HL-60/S4 treated with phorbol 12-myristate 13-acetate at 8.2 ng/mL for 4 days and 3 days (cell line): Measurements from ENCODE around the gene BSX.

Source experiments
- in situ Hi-C: fragments of 300-500 bp; cut with MboI; formaldehyde crosslinking; loops from 2 replicates; pipeline ENCODE4 v1.15.0; 2022; ENCODE audit warnings: low sequenced_read_pairs

BSX gene

DNA sequence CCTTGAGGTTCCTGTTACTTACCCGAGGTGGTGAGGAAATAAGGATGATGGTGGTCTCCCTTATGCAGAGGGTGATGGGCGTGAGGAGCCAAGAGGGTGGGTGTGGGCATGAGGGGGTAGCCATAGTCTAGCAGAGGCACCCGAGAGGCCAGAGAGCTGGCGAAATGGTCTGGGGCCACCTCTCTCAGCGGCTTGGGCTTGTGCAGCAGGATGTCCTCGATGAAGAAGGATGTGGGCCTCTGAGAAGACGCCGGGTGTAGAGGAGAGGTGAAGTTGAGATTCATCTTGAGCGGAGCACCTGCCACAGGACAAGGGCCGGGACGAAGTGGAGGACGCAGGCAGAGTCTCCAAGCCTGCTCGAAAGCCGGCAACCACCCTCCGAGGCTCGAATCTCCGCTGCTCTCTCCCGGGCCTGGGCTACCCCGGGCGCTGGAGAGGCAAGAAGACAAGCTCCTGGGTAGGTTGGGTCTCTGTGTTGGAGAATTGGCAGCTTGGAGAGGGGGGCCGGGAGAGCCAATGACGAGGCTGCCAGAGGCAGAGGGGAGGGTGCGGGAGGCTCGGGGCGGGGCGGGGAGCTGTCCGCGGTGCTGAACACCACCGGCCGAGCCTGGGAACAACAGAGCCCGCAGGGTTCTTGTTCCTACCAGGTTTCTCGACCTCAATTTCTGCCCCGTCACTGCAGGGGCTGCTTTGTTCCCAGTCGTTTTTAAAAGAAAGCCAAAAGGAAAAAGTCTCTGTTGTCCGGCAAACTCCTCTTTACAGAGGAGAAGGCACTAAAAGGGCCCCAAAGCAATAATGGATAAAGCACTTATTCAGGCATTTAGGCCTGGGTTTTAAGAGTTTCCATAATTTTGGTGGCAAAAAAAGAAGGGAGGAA lies at the start of gene BSX:
Gene BSX, minus strand, starts transcription at position 447 of the 877 bp plus-strand sequence. Its CDS starts 163 bp downstream, at position 284.
- in situ Hi-C loops = no loop called here

DNA sequence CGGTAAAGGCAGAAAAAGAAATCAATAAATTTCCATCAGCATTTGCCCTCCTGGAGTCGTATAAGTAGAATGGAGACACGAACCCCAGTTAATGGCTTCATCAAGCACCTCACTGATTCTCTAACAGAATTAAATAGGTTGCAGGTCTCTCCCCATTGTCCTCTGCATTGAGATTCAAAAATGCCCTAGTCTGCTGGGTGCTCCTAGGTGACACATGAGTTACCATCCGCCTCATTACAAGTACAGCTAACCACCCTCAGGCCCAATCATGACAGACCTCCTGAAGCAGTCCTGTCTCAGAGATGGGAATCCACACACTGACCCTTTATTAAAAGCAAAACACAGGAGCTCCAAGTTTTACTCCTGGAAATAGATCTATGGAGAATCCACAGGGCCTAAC lies 48.9 kb upstream of the BSX start:
- in situ Hi-C loops = loop anchor here (25.0 kb wide), 1 partner anchor 393 kb away; no protein-coding TSS in a partner anchor

DNA sequence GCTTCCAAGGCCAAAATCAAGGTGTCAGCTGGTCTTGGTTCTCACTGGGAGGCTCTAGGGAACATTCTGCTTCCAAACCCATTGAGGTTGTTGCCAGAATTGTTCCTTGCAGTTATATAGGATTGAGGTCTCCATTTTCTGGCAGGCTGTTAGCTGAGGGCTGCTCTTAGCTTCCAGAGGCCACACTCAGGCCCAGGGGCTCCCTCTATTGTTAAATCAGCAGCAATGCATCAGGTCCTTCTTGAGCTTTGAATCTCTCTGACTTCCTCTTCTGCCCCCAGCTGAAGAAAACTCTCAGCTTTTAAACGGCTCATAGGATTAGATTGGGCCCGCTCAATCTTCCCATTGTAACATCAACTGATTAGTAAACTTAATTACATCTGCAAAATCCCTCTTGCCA lies 39.3 kb upstream of the BSX start:
- in situ Hi-C loops = no loop called here

DNA sequence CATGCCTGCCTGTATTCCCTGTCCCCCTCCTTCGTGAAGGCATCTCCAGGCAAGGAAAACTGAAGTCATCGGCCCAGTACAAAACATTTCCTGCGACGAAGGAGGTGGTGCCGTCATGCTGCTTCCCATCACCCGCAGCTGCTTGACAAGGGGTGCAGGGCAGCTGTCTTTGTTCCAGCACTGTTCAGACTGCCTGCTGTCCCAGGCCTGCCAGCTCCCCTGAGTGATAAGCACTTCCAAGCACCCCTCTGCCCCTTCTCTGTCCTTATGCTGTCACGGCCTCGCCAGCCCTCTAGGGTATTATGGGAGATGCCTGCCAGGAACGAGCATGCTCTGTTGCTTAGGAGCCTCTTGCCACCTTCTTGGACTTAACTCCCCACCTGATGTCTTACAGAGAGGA lies 37.1 kb upstream of the BSX start:
- in situ Hi-C loops = no loop called here

DNA sequence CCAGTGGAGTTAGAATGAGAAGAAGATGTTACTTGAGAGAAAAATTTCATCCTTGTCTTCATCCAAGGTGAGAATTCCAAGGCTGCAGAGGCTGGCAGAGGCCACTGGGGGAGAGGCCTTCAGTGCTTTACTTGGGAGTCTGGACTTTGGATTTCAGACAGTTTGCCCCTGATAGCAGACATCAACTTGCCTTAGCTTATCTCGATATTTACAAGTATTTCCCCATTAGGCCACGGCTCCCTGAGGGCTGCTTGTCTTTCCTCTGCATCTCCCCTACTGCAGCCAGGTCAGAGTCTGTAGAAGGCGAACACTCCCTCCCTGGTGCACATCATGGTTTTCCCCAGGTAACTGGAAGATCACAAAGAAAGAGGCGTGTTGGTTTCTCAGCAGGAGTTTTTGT lies 29.9 kb upstream of the BSX start:
- in situ Hi-C loops = no loop called here

DNA sequence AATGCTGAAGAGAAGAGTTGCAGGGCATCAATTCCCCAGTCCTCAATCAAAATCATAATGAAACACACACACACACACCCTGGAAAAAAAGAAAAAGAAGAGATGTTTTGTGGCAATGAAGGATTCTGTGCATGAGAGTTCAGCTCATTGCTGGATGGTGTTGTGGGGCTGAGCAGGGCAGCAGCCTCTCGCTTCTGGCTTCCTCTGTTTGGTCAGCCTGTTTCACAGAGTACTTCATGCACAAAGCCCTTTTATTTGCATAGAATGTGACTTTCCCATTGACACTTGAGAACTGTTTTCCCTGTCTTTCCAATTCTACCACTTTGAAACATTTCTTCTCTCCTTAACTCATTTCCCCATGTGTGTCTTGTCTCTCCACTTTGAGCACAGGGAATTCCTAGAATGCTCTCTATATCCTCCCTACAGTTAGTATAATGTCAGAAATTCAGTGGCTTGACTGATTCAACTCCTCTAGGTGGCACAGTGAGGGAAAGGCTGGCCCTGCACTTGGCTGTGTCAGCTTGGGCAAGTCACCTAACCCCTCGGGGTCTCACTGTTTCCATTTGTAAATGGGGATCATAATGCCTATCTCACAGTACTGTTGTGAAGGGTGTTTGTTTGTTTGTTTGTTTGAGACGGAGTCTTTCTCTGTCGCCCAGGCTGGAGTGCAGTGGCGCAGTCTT lies 25.4 kb upstream of the BSX start:
- in situ Hi-C loops = no loop called here

DNA sequence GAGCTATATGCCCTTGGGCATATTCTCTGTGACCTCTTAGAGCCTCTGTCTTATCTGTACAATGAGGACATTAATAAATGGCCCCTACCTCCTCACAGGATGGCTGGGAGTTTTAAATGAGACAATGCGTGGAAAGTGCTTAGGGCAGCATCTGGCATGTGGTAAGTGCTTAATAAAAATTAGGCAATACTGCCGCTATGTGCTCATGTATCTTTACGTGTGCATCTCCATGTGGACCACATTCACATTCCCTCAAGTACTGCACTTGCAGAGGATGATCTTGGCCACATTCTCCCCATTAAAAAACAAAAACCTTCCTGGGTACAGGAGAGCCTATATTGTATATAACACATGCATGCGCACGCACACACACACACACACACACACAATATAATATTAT lies 19.1 kb upstream of the BSX start:
- in situ Hi-C loops = no loop called here

DNA sequence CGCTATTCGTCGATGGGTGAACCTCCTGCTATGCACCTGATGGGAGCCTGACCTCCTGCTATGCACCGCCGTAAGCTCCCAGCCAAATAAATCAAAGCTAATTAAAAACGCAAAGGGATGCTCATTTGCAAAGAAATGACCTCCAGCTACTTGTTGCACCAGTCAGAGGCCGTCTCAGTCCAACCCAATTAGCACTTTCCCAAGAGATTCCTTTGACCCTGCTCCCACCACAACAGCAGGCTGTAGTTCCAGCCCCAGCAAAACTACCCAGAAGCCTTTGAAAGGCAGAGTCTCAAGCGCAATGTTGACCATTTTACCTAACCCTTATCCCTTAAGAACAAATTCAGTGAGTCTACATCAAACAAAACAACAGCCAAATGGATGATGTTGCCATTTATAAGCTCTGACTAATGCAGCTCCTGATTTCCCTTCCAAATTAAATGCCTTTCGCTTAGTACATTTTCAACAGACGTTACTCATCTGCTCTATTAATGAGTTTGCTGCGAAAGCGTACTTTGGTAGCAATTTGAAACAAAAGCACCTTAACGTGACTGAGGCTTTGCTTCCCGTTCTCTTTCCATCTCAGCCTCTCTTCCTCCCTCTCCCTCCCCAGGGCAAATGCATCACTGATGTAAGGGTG lies 17.2 kb upstream of the BSX start:
- in situ Hi-C loops = no loop called here

DNA sequence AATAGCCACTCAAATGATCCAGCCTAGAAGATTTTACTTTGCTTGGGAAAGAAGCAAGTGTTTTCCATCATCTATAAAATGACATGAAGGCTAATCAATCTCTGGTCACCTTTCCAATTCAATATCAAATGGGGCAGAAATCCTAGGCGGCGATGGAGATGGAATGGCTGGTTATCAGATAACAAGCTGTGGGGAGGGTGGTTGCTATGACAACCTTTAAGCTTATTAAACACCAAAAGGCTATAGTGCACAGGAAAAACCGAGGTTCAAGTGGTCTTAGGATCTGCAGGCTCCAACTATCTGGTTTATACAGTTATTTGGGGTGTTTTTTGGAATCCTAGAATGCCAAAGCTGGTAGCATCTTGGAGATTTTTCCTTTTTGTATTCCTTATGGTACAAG lies 13.9 kb upstream of the BSX start:
- in situ Hi-C loops = no loop called here

DNA sequence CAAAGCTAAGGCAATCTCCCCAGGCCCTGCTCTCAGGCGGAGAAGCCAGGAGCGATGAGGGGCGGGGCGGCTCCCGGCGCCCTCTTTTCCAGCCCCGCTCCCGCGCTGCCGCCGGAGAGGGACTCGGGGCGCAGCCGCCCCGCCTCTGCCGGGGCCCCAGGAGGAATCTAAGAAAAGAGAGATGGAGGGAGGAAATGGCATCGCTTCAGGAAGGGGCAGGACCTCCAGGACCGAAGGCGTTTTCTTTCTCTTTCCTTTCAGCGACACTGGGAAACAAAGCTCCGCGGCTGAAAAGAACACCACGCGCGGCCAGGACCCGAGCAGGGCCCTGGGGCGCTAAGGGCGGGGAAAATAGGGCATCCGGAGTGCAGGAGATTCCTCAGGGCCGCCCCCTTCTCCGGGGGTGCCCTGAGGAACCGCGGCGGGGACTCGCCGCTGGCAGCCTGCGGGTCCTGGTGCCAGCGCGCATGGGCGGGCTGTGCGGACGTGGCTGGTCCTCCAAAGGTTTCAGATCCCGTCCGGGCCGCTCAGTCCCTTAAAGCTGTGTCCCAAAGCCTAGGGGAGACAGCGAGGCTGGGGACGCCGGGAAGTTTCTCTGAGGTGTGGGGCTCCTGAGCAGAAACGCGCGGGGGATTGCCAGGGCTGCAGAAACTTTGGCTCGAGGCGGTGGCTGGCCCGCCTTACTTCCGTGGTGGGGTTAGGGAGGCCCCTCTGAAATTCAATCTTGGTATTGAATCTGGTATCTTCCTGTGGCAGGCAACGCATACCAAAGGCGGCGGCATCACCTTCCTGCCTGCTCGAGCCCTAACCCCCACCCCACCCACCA lies 2.8 kb upstream of the BSX start:
- in situ Hi-C loops = no loop called here

DNA sequence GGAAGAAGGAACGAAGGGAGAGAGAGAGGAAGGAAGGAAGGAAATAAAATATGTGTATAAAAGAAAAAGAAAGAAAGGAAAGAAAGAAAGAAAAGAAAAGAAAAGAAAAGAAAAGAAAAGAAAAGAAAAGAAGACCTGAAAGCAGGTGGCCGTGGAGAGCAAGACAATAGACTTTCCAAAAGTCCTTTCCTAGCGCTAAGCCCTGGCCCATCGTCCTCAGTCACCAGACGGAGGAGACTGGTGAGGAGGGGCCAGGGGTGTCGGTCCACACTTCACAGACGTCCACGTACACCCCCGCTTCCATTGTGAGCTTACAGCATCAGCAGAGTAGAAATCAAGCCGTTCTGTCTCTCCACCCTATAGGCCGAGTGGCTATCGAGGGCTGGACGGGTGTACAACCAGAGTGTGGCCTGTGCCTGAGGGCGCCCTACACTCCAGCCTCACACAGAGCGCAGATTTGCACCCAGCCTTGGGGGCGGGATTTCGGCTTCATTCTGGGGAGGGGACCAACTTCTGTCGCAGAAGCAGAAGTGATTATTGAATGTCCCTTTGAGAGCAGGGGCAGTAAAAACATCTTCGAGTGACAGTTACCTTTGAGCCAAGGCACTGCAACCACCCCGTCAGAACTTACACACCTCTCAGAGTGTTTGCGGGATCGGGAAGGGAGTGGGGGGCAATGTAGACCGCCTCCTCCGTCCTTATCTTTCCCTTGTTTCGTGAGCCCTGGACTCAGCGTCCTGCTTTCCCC lies 2.0 kb upstream of the BSX start:
- in situ Hi-C loops = no loop called here

DNA sequence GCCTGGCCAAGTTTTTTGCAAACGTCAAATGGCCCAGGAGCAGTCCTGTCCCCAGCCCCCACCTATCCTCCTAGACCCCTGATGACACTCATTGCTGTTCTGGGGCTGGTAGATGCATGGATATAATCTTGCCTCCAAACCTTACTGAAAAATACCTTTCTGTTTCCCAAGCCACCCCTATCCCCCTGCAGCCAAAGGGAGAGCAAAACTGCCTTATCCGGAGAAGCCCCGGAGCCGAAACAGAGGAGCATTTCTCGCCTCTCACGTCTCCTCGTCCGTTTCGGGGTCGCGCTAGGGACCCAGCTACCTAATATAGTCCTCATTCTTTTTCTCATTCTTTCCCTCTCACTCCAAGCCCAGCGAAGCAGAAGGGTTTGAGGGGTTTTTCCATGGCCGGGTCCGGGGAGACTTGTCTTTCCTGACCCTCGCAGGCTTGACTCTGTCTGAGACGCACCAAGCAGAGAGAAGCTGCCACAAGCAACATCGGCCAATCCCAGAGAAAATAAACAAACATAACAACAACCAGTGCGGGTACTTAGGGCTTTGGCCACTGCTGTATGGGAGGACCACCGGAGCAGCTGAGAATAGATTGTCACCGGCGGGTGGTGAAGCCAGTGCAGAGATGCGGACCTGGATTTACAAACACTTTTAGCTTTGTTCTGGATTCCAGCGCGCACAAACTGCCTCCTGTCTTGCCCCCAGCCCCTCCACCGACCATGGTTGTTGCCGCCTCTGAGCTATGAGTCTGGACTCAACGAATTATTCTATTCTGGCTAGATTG lies 1.6 kb downstream of the BSX start:
- in situ Hi-C loops = no loop called here

DNA sequence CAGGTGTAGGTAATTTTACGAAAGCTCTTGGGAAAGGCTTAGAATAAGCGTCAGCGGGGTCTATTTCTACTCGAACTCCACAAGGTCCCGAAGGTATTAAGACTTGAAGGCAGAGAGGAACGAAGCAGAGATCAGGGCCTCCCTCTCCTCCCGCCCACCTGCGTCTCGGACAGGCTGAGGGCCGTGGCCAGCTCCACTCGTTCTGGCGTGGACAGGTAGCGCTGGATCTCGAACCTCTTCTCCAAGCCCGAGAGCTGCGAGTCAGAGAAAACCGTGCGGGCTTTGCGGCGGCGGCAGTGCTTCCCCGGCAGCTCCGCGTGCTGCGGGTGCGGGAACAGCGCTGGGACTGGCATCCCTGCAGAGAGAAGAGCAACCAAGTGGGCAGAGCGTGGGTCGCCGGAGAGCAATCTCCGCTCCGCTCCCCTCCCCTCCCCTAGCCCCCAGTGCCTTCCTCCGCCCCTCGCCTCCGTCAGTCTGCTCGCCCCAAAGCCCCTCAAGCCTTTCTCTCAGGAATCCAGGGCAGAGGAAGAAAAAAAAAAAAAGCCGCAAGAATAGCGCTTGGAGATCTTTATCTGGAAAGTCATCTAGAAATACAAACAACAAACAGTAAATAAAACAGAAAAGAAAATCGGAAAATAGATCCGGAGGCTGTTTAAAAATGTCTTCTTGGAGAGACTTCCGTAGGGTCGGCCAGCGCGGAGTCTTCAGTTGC lies 2.4 kb downstream of the BSX start:
- in situ Hi-C loops = no loop called here

DNA sequence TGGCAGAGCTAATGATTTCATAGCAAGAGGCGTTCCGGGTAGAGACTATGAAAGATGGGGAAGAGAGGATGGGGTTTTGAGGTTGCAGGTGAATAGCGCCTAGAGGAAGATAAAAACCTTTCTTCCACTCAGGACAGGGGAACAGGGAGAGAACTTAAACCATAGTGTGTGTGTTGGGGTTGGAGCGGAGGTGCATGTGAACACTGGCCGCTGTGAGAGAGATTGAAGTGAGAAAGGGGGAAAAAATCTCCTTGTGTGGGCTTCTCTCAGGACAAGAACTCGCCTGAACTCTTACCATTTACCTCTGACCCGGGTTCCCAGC lies 3.4 kb downstream of the BSX start:
- in situ Hi-C loops = no loop called here

DNA sequence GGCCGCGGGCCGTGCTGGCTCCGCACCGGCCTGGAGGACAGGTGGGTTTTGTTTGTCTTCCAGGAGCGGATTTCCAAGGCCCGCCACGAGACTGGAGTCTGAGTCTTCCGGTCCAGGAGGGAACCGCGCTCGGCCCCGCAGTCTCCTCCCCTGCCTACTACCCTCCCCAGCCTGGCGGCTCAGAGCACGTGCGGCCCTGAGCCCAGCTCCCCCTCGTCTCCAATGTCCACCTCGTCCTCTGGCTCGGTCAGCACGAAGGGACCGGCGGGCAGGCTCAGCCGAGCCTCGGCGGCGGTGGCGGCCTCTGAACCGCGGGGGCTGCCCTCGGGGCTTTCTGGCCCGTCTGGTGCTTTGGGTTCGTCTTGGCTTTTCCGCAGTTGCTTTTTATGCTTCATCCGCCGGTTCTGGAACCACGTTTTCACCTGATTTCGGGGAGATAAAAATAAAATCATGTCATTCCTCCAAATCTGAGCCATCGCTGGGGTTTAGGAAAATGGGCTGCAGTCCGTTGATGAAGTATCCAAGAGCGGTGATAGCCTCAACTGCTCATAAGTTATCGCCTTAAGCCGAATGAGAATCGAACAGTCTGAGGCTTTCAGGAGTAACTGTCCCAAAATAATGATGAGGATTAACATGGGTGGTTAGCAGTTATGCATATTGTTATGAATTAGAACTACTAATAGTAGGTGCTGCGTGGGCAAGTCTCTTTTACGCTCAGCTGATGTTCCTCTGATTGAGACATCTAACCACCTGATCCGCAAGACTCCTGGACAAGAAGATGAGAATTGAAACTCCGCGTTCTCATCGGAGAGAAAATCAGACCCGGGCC lies 4.0 kb downstream of the BSX start:
- in situ Hi-C loops = no loop called here

DNA sequence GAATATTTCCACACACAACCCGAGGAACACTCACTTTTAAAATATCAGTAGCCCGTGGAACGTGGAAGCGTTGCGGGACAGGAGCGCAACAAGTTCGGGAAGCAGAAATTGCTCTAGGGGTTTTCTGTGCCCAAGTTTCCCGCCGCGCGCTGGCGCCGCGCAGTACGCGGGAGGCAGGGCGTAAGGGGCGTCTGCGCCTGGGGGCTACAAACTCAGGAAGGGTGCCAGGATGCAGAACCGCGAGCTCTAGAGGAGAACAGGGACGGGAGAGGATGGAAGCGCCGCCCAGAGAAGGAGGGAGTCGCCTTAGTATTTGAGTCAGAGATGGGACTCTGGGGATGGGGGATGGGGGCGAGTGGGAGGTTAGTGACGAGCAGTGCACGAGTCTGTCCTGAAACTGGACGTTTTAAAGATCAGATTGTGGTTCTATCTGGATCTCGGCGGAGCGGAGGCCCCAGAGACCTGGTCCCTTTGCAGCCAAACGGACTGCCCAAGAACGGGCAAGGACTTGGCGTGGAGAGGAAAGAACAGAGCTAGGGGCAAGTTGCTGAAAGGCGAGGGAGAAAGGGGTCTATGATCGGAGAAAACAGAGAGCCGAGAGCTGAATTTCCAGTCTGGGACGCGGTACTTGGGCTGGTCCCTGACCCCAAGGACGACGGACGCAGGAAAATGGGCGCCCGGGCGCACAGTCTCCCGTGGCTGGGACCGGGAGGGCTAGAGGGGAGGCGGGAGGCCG lies 4.7 kb downstream of the BSX start:
- in situ Hi-C loops = no loop called here

DNA sequence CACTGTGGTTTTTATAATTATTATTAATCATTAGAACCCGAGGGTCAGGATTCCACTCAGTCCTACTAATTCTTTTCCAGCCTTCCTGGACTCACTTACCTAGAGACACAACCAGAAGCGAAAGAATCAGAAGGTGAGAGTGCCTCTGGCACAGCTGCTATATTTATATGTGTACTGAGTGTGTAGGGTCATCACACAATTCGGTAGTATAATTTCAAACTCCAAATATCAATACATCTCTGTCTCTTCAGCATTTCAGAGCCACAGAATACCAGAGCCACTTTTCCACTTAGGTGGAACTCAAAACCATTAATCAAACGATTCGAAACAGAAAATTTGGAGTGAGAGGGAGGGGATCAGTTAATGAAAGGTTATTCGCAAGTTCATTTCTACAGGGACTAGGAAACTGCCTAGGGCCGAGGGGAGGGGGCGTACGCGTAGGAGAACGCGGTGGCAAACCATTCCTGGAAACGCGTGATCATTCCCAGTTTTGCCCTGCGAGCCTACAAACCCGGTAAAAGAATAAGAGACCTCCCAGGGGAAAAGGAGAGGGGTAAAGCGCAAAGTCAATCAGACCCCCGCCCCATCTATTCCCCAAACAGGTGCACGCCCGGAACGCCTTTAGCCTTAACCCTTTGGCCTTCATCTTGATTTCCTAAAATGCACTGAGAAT lies 5.4 kb downstream of the BSX start:
- in situ Hi-C loops = no loop called here
